ENCODE measurements around the gene IL6ST.
"Not testable (repeated sequence)": the region's sequence is repeated elsewhere in the genome, so short reads cannot be mapped to it uniquely, and the experiment has no call there.

Gene IL6ST

DNA sequence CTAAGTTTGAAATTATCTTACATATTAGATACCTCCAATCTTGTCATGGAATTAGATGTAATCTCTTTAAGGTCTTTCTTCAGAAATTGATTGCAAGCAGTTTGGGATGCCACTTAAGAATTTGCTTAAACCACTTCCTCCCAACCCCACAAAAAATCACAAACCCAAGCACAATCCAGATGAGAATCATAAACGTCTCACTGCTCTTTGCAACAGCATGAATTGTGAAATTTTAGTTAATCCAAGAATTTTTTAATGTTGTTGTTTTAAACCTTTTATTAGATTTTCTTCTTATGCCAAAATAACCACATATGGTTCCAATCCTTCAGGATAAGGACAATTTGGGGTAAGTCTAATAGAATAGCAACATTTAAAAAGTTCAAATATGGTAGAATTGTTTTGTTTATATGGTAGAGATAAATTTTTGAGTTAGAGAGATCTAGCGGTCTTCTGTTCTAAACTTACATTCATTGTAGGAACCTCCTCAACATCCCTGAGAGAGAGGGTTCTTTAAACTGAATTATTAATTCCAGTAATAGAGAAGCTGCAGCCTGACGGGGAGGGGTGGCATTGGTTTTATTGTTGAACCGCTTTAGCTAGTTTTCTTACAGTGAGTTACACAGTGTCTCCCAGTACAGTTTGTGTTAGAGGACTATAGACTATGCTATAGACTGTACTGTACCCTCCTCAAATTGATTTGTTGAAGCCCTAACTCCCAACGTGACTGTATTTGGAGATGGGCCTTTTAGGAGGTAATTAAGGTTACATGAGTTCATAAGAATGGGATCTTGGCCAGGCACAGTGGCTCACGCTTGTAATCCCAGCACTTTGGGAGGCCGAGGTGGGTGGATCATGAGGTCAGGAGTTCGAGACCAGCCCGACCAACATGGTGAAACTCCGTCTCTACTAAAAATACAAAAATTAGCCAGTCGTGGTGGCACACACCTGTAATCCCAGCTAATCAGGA lies 24.8 kb upstream of the IL6ST start:
- TF ChIP-seq, protein P1, sequence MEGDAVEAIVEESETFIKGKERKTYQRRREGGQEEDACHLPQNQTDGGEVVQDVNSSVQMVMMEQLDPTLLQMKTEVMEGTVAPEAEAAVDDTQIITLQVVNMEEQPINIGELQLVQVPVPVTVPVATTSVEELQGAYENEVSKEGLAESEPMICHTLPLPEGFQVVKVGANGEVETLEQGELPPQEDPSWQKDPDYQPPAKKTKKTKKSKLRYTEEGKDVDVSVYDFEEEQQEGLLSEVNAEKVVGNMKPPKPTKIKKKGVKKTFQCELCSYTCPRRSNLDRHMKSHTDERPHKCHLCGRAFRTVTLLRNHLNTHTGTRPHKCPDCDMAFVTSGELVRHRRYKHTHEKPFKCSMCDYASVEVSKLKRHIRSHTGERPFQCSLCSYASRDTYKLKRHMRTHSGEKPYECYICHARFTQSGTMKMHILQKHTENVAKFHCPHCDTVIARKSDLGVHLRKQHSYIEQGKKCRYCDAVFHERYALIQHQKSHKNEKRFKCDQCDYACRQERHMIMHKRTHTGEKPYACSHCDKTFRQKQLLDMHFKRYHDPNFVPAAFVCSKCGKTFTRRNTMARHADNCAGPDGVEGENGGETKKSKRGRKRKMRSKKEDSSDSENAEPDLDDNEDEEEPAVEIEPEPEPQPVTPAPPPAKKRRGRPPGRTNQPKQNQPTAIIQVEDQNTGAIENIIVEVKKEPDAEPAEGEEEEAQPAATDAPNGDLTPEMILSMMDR (IDR thresholded peaks at IDR 0.05), result no peak

GRCh38 chr5:56018832-56019231 lies 24.1 kb upstream of the IL6ST start:
- peaks cover 67% of the 10 kb centered on the region for H3K27me3 ChIP-seq
- TF ChIP-seq, protein P1 (IDR thresholded peaks at IDR 0.05), result no peak
- H3K4me3 ChIP-seq (ENCODE audit: low read depth in 1 of 2, low read length in 1 of 2), result no peak overlapping the region
- H3K36me3 ChIP-seq, result no peaks in the 10 kb centered on the region
- H3K9me3 ChIP-seq, result no peaks in the 10 kb centered on the region
- no peak overlapping the region for H3K27ac ChIP-seq
- no peaks in the 10 kb centered on the region for H3K4me1 ChIP-seq (ENCODE audit: control insufficient read depth in 1 of 2, insufficient read depth in 1 of 2, low read depth in 1 of 2, low read length in 1 of 2)

More for the DNA sequence above, 24.8 kb upstream of the IL6ST start:
- H3K27me3 ChIP-seq, result peaks cover 74% of the 10 kb centered on the region
- no peak overlapping the region for H3K27ac ChIP-seq
- no peaks in the 10 kb centered on the region for H3K36me3 ChIP-seq
- no peaks in the 10 kb centered on the region for H3K4me1 ChIP-seq (ENCODE audit: control insufficient read depth in 1 of 2, insufficient read depth in 1 of 2, low read depth in 1 of 2, low read length in 1 of 2)
- H3K9me3 ChIP-seq, result no peaks in the 10 kb centered on the region
- H3K4me3 ChIP-seq (ENCODE audit: low read depth in 1 of 2, low read length in 1 of 2), result no peak overlapping the region

DNA sequence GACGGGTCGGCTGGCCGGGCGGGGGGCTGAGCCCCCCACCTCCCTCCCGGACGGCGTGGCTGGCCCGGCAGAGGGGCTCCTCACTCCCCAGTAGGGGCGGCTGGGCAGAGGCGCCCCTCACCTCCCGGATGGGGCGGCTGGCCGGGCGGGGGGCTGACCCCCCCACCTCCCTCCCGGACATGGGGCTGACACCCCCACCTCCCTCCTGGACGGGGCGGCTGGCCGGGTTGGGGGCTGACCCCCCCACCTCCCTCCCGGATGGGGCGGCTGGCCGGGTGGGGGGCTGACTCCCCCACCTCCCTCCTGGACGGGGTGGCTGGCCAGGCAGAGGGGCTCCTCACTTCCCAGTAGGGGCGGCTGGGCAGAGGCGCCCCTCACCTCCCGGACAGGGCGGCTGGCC lies 19.9 kb upstream of the IL6ST start:
- H3K4me3 ChIP-seq (ENCODE audit: low read depth in 1 of 2, low read length in 1 of 2); H3K27ac ChIP-seq; H3K4me1 ChIP-seq (ENCODE audit: control insufficient read depth in 1 of 2, insufficient read depth in 1 of 2, low read depth in 1 of 2, low read length in 1 of 2); H3K9me3 ChIP-seq; H3K36me3 ChIP-seq: not testable (repeated sequence)
- H3K27me3 ChIP-seq, result peaks cover 68% of the 10 kb centered on the region

DNA sequence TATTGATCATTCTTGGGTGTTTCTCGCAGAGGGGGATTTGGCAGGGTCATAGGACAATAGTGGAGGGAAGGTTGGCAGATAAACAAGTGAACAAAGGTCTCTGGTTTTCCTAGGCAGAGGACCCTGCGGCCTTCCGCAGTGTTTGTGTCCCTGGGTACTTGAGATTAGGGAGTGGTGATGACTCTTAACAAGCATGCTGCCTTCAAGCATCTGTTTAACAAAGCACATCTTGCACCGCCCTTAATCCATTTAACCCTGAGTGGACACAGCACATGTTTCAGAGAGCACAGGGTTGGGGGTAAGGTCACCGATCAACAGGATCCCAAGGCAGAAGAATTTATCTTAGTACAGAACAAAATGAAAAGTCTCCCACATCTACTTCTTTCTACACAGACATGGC lies 19.2 kb upstream of the IL6ST start:
- H3K36me3 ChIP-seq; H3K4me1 ChIP-seq (ENCODE audit: control insufficient read depth in 1 of 2, insufficient read depth in 1 of 2, low read depth in 1 of 2, low read length in 1 of 2); H3K9me3 ChIP-seq; H3K27ac ChIP-seq; H3K4me3 ChIP-seq (ENCODE audit: low read depth in 1 of 2, low read length in 1 of 2): not testable (repeated sequence)
- H3K27me3 ChIP-seq, result peaks cover 67% of the 10 kb centered on the region

GRCh38 chr5:56012281-56012963 lies 17.7 kb upstream of the IL6ST start:
- TF ChIP-seq, protein P1 (IDR thresholded peaks at IDR 0.05), result no peak
- no peak overlapping the region for H3K4me3 ChIP-seq (ENCODE audit: low read depth in 1 of 2, low read length in 1 of 2)
- no peak overlapping the region for H3K27ac ChIP-seq
- no peaks in the 10 kb centered on the region for H3K36me3 ChIP-seq
- peaks cover 61% of the 10 kb centered on the region for H3K27me3 ChIP-seq
- peaks cover 0 to 3% of the 10 kb centered on the region in 2 experiments for H3K4me1 ChIP-seq (ENCODE audit: control insufficient read depth in 1 of 2, insufficient read depth in 1 of 2, low read depth in 1 of 2, low read length in 1 of 2)
- no peaks in the 10 kb centered on the region for H3K9me3 ChIP-seq

- no peak overlapping the region for H3K27ac ChIP-seq
- peaks cover 0 to 3% of the 10 kb centered on the region in 2 experiments for H3K4me1 ChIP-seq (ENCODE audit: control insufficient read depth in 1 of 2, insufficient read depth in 1 of 2, low read depth in 1 of 2, low read length in 1 of 2)
- TF ChIP-seq, protein P1 (IDR thresholded peaks at IDR 0.05), result no peak
- H3K27me3 ChIP-seq, result peaks cover 61% of the 10 kb centered on the region
- no peaks in the 10 kb centered on the region for H3K36me3 ChIP-seq
- H3K4me3 ChIP-seq (ENCODE audit: low read depth in 1 of 2, low read length in 1 of 2), result no peak overlapping the region
- H3K9me3 ChIP-seq, result no peaks in the 10 kb centered on the region
These were observed 17.1 kb upstream of the IL6ST start for GRCh38 chr5:56011835-56012234.
